ENCODE results near the gene OR10G3. TPM values are rescaled to one million over a fixed set of nuclear protein-coding genes. Genes with fewer than 3 reads are reported as not detected.
A peak's percentile ranks its signal among the peaks of the same experiment; 100 is the strongest.

Gene OR10G3
- total and polyA plus RNA-seq, 2 of the 4 experiments (the other 2 are of a cell fraction): not detected

DNA sequence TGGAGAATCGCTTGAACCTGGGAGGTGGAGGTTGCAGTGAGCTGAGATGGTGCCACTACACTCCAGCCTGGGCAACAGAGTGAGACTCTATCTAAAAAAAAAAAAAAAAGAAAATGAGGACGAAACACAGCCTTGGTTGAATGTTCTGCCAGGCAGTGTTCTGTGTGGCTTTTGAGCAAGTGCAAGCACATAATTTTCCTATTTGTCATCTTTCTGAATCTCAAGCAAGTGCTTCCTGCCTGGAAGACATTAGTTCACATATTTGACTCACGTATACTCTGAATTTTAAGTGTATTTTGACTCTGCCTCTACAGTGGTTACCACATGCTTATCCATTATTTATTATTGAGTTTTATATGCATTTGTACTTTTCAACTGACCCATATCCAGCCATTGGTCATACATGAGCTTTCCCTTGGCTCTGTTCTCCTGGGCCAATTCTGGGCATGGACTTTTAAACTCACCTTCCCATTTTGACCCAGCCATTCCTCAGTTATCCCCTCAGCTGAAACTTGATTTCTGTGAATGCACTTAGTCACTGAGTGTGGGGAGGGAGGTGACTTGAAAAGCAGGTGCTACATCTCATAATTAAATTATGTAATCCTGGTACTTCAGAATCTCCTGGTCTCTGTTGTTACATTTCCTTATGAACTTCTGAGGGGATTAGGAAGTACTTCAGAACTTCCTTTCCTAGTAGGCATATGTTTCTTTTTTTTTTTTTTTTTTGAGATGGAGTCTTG lies 46.8 kb upstream of the OR10G3 start:
- intact Hi-C loops (cut with micrococcal nuclease): no loop called here
- no peak overlapping the region for H3K4me2 ChIP-seq (ENCODE audit: low read depth, low read length)
- no peak overlapping the region for H3K18ac ChIP-seq (ENCODE audit: low read depth, low read length)
- H4K91ac ChIP-seq (ENCODE audit: insufficient read depth, low read depth, low read length): no peak overlapping the region
- BruUV-seq (replicated peaks): no TSS peak
- no peak overlapping the region for H3K14ac ChIP-seq (replicated peaks; ENCODE audit: low read depth, low read length)
- no peak overlapping the region for H2BK20ac ChIP-seq (ENCODE audit: low read depth, low read length)
- H3K27ac ChIP-seq (ENCODE audit: insufficient read depth, low read length): no peak overlapping the region
- H3K23ac ChIP-seq (ENCODE audit: low read depth, low read length): no peak overlapping the region
- ATAC-seq (ENCODE audit: low read depth) (no peak), DNase-seq (peak; percentile 24)
- no peak overlapping the region for H4K5ac ChIP-seq (ENCODE audit: low read depth, low read length)
- no peak overlapping the region for H3K9ac ChIP-seq (ENCODE audit: low read depth, low read length)
- H2BK5ac ChIP-seq (ENCODE audit: low read depth, low read length, poor library complexity, severe bottlenecking): no peak overlapping the region
- TF ChIP-seq, protein P1, sequence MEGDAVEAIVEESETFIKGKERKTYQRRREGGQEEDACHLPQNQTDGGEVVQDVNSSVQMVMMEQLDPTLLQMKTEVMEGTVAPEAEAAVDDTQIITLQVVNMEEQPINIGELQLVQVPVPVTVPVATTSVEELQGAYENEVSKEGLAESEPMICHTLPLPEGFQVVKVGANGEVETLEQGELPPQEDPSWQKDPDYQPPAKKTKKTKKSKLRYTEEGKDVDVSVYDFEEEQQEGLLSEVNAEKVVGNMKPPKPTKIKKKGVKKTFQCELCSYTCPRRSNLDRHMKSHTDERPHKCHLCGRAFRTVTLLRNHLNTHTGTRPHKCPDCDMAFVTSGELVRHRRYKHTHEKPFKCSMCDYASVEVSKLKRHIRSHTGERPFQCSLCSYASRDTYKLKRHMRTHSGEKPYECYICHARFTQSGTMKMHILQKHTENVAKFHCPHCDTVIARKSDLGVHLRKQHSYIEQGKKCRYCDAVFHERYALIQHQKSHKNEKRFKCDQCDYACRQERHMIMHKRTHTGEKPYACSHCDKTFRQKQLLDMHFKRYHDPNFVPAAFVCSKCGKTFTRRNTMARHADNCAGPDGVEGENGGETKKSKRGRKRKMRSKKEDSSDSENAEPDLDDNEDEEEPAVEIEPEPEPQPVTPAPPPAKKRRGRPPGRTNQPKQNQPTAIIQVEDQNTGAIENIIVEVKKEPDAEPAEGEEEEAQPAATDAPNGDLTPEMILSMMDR (conservative IDR thresholded peaks at IDR 0.05; ENCODE audit: low read depth, low read length): no peak
- TF ChIP-seq RAD21 (IDR thresholded peaks at IDR 0.05; ENCODE audit: low read length): no peak
- TF ChIP-seq MAFK (IDR thresholded peaks at IDR 0.05; ENCODE audit: low read depth, low read length): no peak
- no peak for TF ChIP-seq CHD1 (IDR thresholded peaks at IDR 0.05; ENCODE audit: low read depth, low read length)
- TF ChIP-seq BHLHE40 (IDR thresholded peaks at IDR 0.05; ENCODE audit: low read depth, low read length): no peak
- no peak for TF ChIP-seq RFX5 (IDR thresholded peaks at IDR 0.05; ENCODE audit: low read depth, low read length)
- TF ChIP-seq MXI1 (IDR thresholded peaks at IDR 0.05; ENCODE audit: borderline replicate concordance, low read depth, low read length): no peak
- TF ChIP-seq SMC3 (IDR thresholded peaks at IDR 0.05; ENCODE audit: low read depth, low read length): no peak
- TF ChIP-seq NFE2L2 (IDR thresholded peaks at IDR 0.05; ENCODE audit: low read depth, low read length): no peak
- no peak for TF ChIP-seq POLR2A (IDR thresholded peaks at IDR 0.05; ENCODE audit: low read depth, low read length)
- TF ChIP-seq, protein P2, sequence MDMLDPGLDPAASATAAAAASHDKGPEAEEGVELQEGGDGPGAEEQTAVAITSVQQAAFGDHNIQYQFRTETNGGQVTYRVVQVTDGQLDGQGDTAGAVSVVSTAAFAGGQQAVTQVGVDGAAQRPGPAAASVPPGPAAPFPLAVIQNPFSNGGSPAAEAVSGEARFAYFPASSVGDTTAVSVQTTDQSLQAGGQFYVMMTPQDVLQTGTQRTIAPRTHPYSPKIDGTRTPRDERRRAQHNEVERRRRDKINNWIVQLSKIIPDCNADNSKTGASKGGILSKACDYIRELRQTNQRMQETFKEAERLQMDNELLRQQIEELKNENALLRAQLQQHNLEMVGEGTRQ (IDR thresholded peaks at IDR 0.05; ENCODE audit: low read depth, low read length): no peak
- no peak for TF ChIP-seq FOS (IDR thresholded peaks at IDR 0.05; ENCODE audit: low read depth, low read length)
- TF ChIP-seq, protein P3, sequence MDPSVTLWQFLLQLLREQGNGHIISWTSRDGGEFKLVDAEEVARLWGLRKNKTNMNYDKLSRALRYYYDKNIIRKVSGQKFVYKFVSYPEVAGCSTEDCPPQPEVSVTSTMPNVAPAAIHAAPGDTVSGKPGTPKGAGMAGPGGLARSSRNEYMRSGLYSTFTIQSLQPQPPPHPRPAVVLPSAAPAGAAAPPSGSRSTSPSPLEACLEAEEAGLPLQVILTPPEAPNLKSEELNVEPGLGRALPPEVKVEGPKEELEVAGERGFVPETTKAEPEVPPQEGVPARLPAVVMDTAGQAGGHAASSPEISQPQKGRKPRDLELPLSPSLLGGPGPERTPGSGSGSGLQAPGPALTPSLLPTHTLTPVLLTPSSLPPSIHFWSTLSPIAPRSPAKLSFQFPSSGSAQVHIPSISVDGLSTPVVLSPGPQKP (IDR thresholded peaks at IDR 0.05; ENCODE audit: borderline replicate concordance, low read depth, low read length): no peak
- TF ChIP-seq RCOR1 (IDR thresholded peaks at IDR 0.05; ENCODE audit: insufficient replicate concordance, low read length): no peak
- no peak for TF ChIP-seq MAZ (IDR thresholded peaks at IDR 0.05; ENCODE audit: borderline replicate concordance, low read depth, low read length)
- no peak for TF ChIP-seq CEBPB (IDR thresholded peaks at IDR 0.05; ENCODE audit: low read depth, low read length)
- H4K8ac ChIP-seq (ENCODE audit: low read depth in 2 of 2, low read length in 2 of 2): no peak overlapping the region
- dilution Hi-C loops (cut with HindIII; ENCODE audit: low sequenced_read_pairs, unreplicated experiment): no loop called here
- H2AK5ac ChIP-seq (ENCODE audit: low read depth, low read length): no peak overlapping the region
- no peak overlapping the region for H2AFZ ChIP-seq (replicated peaks; ENCODE audit: low read length, poor library complexity)
- H4K20me1 ChIP-seq (ENCODE audit: insufficient read depth, low read length): no peaks in the 10 kb centered on the region
- no peak overlapping the region for H3K4ac ChIP-seq (ENCODE audit: low read depth, low read length)
- no peaks in the 10 kb centered on the region for H3K4me1 ChIP-seq (ENCODE audit: control insufficient read depth, insufficient read depth, low read length)
- in situ Hi-C loops (cut with MboI; ENCODE audit: low sequenced_read_pairs): no loop called here
- no CpG with 5 or more reads among the region's 3 CpGs for WGBS, 2 experiments (ENCODE audit: extremely low coverage in 2 of 2, insufficient read length in 1 of 2)
- H3K9me1 ChIP-seq (ENCODE audit: insufficient read depth, low read length): no peaks in the 10 kb centered on the region
- H2BK15ac ChIP-seq (ENCODE audit: low read depth, low read length): no peak overlapping the region
- H3K79me1 ChIP-seq (ENCODE audit: low read depth in 1 of 2, low read length in 2 of 2): no peaks in the 10 kb centered on the region
- H2BK120ac ChIP-seq (ENCODE audit: low read depth, low read length): no peak overlapping the region
- H3K9me3 ChIP-seq (ENCODE audit: control insufficient read depth, insufficient read depth, low read length): no peaks in the 10 kb centered on the region
- no peak overlapping the region for H3K4me3 ChIP-seq (ENCODE audit: insufficient read depth, low read depth, low read length)
- H3K27me3 ChIP-seq (ENCODE audit: control insufficient read depth, insufficient read depth, low read length): no peaks in the 10 kb centered on the region
- H3K36me3 ChIP-seq (ENCODE audit: control insufficient read depth, insufficient read depth, low read length): no peaks in the 10 kb centered on the region
- no peak overlapping the region for H3K56ac ChIP-seq (ENCODE audit: extremely low read depth, insufficient read depth, low read length)
- no peak overlapping the region for H2AK9ac ChIP-seq (replicated peaks; ENCODE audit: low read depth, low read length, poor library complexity)
- ChIA-PET POLR2A (ENCODE audit: unreplicated experiment) (no interaction called here), CTCF (no interaction called here)
